DOHH2 (cell line): ENCODE results near the gene SGTB.

Experiments used
- CTCF ChIP-seq: fragments of 200-600 bp; sonication (generic); IDR thresholded peaks from one replicate; pipeline ENCODE4 v1.5.1; 2014; ENCODE audit warnings: antibody characterized with exemption, mild to moderate bottlenecking, low read depth, low read length; ENCODE audit not compliant: poor library complexity, severe bottlenecking
- EZH2phosphoT487 ChIP-seq: fragments of 200-600 bp; sonication (generic); IDR thresholded peaks from 2 replicates; pipeline ENCODE4 v1.6.1; 2017; ENCODE audit warnings: borderline replicate concordance, mild to moderate bottlenecking, antibody characterized with exemption, low read length, moderate library complexity, mixed read lengths

DNA sequence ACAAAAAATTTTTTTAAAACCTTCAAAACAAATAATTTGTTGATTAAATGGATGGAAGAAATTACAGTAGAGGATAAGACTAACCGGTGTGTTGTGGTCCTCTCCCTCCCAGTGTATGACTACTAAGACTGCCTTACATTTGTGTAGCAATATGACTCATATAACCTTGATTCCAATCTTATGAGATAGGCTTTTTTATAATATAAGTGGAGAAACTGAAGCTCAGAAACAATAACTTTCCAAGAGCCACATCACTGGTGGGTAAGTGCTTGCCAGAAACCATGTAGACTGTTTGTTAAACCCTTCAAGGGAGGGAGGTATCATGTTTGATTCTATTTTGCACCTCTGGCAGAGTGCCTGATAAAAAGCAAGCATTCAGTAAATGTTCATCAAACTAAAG, 47.6 kb upstream of the SGTB start:
- no peak for TF ChIP-seq CTCF
- no peak for TF ChIP-seq EZH2phosphoT487
